Stimulated activated memory B cell treated with anti-CD40 and anti-IgM and Interleukin-4, amounts not matched to agents 10 μg/mL and 1 μg/mL and 100 μg/mL, for 72 hours (primary cell): ENCODE measurements around the gene HS1BP3.

Experiments used
- ATAC-seq: fragments of 150-1000 bp; cut with Tn5 transposase; 2 replicates; pipeline ENCODE4 v1.10.0; 2021
- H3K27ac Mint-ChIP-seq: one replicate; pipeline ENCODE4 v1.8.0; 2022; ENCODE audit warnings: mild to moderate bottlenecking, mixed read lengths
- H3K27me3 Mint-ChIP-seq: one replicate; pipeline ENCODE4 v1.8.0; 2022; ENCODE audit warnings: mixed read lengths
- H3K36me3 Mint-ChIP-seq: one replicate; pipeline ENCODE4 v1.8.0; 2022; ENCODE audit warnings: mixed read lengths
- H3K4me1 Mint-ChIP-seq: one replicate; pipeline ENCODE4 v1.8.0; 2022; ENCODE audit warnings: mixed read lengths
- H3K4me3 Mint-ChIP-seq: one replicate; pipeline ENCODE4 v1.8.0; 2022; ENCODE audit warnings: mild to moderate bottlenecking, moderate library complexity, mixed read lengths
- H3K9me3 Mint-ChIP-seq: one replicate; pipeline ENCODE4 v1.8.0; 2022; ENCODE audit warnings: mixed read lengths

HS1BP3 gene, protein sequence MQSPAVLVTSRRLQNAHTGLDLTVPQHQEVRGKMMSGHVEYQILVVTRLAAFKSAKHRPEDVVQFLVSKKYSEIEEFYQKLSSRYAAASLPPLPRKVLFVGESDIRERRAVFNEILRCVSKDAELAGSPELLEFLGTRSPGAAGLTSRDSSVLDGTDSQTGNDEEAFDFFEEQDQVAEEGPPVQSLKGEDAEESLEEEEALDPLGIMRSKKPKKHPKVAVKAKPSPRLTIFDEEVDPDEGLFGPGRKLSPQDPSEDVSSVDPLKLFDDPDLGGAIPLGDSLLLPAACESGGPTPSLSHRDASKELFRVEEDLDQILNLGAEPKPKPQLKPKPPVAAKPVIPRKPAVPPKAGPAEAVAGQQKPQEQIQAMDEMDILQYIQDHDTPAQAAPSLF

DNA sequence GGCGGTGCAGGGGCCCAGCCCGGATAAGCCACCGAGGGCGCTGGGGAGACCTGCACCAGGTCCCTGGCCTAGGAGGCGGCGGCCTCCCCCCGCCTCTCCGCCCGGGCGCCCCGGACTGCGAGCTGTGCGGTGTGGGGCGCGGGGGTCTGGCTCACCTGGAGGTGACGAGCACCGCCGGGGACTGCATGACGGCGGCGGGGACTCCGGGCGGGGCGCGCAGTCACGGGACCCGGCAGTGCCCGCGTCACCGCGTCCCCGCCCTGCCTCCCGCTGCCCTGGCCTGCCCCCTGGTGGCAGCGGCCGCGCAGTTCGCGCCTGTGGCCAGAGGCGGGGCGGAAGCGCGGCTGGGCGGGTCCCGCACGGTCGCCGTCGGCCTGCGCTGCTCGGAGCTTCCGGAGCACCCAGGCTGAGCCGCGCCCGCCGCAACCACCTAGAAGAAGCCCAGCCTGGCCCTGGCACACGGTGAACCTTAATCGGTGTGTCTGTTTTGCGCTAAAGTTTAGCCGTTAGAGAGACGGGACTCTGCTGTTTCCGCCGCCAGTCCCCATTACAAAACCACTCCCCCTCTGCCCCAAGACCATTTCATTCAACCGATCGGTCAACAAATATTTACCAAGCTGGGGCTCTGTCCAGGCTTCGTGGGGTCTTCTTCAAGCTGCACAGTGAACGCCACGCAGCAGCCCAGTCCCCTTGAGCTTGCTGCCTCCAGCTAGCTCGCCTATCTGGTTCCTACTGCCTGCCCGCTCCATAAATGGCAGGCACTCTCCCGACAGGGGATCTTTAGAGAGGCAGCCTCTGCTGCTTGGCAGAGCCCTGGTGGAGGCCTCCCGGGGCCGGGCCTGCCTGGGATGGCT, at the start of gene HS1BP3:
HS1BP3 (minus strand) TSS at position 222 of the 854 bp plus-strand sequence; CDS start at position 187, 35 bp downstream.
- Mint-ChIP-seq H3K27me3 (no peaks in the 10 kb centered on the region), H3K9me3 (no peaks in the 10 kb centered on the region), H3K4me3 (peak within 1 kb of the TSS; percentile 90), H3K4me1 (peaks cover 43% of the 10 kb centered on the region), H3K27ac (peak within 1 kb of the TSS; percentile 83), H3K36me3 (peaks cover 3% of the 10 kb centered on the region)
- peak; percentile 98 for ATAC-seq

DNA sequence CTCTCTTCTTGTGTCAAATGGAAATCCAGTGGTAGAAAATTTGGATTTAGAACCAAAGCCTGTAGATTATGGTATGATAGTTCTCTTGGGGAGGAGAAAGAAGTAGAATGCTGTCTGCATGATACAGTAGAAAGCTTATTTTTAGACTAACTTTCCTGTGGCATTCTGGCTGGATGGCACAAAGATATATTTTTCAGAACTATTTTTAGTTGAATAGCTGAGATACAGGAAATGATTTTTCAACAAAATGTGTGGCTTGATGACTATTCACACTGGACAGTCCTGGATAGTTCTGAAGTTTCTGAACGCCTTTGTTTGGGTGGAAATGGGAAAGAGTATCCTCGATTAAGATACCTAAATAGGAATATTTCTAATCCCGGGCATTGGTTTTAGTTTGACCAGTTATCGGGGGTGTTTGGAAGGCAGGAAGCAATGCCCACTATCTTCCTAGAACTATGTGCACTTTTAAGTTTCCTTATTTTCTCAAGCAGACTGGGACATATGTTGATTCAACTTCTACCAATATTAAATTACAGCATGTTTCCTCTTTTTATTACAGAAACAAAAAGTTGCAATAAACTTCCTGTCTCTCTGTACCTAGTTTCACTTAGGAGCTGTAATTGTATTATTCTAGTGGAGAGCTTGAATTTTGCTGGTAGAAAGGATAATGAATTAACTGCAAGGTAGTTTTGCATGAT, 48.2 kb upstream of the HS1BP3 start:
- Mint-ChIP-seq H3K9me3 (no peaks in the 10 kb centered on the region), H3K36me3 (peaks cover 38% of the 10 kb centered on the region), H3K27ac (peak overlapping the region; percentile 71), H3K4me3 (no peak overlapping the region), H3K4me1 (peaks cover 43% of the 10 kb centered on the region), H3K27me3 (no peaks in the 10 kb centered on the region)
- no peak for ATAC-seq

DNA sequence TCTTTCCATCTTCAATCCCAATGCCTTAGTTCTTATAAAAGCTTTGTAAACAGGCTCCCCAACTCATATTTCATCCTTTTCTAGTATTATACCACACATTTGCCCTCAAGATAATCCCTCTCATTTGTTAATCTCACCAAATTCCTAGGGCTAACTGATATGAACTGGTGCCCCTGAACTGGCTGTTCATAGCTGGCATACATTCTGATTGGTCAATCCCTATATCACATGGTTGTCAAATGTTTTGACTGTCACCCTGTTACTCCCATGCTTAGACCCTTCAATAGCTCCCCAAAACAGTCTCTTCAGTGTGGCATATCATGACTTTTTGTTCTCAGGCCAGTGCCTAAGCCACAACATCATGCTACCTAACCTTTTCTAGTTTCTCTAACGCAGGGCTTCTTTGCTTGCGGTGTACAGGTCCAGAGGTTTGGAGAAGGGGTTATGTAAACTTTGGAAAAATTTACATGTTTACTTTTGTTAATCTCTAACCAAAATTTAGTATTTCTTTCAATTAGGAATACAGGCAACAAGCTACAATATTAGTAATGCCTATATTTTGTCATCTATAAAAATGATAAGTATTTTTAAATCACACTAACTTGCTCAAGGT, 46.5 kb upstream of the HS1BP3 start:
- Mint-ChIP-seq H3K9me3 (no peaks in the 10 kb centered on the region), H3K27ac (no peak overlapping the region), H3K4me3 (no peak overlapping the region)

DNA sequence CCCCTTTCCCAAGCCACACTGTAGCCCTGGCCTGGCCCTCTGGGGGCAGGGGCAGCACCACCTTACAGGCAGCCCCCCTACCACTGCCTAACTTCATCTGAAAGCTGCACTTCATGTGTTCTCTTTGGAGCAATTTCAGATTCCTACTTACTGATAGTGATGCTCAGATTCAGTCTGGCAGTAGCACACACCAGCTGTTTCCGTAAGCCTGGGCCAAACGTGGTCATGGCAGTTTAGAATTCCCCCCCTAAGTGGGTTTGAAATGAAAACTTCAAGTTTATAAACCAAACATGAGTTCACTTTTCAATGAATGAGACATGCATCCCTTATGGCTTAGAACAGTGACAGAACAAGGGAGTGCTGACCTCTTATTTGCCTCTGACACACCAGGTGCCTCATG, 45.5 kb upstream of the HS1BP3 start:
- no peaks in the 10 kb centered on the region for H3K9me3 Mint-ChIP-seq
- ATAC-seq = no peak
- no peak overlapping the region for H3K4me3 Mint-ChIP-seq
- no peak overlapping the region for H3K27ac Mint-ChIP-seq
- H3K4me1 Mint-ChIP-seq = peaks cover 49% of the 10 kb centered on the region
- no peaks in the 10 kb centered on the region for H3K27me3 Mint-ChIP-seq
- peaks cover 23% of the 10 kb centered on the region for H3K36me3 Mint-ChIP-seq

More for the DNA sequence above, 46.5 kb upstream of the HS1BP3 start:
- Mint-ChIP-seq H3K4me1 (peaks cover 49% of the 10 kb centered on the region), H3K27me3 (no peaks in the 10 kb centered on the region), H3K36me3 (peaks cover 27% of the 10 kb centered on the region)
- no peak for ATAC-seq

DNA sequence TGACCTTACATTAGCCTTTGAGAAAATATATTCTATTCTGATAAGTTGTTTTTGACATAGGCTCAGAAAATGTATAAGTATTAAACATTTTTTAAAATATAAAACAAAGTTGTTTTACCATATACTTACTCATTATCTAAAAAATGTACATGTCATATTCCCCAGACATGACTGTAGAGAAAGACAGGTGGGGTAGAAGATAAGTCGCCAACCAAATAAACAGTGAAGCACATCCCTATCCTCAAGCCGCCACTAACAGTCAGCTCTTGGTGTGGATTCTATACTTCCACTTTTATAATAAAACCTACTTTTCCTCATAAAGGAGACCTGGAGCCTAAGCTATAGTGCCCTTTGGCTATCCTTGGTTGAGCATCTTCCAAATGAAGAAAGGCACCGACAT, 42.4 kb upstream of the HS1BP3 start:
- H3K27me3 Mint-ChIP-seq = no peaks in the 10 kb centered on the region
- H3K27ac Mint-ChIP-seq = no peak overlapping the region
- H3K9me3 Mint-ChIP-seq = no peaks in the 10 kb centered on the region
- no peak for ATAC-seq
- no peak overlapping the region for H3K4me3 Mint-ChIP-seq
- peaks cover 40% of the 10 kb centered on the region for H3K36me3 Mint-ChIP-seq
- peaks cover 35% of the 10 kb centered on the region for H3K4me1 Mint-ChIP-seq

DNA sequence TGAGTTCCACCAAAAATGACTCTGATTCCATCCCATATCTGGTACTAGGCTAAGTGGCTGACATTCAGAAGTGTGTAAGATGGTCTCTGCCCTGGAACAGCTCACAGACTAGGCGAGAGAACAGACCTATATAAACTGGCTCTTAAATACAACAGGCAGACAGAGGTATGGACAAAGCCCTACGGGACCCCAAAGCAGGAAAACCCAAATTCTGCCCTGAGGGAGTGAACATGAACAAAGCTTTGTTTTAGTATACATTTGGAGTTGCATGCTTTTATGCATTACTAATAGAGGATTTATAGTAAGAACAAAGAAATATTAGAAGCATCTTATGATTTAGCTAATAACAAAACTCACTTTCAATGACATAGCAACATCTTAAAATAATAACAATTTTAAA, 41.2 kb upstream of the HS1BP3 start:
- Mint-ChIP-seq H3K4me3 (no peak overlapping the region), H3K27me3 (no peaks in the 10 kb centered on the region), H3K36me3 (peaks cover 46% of the 10 kb centered on the region), H3K27ac (no peak overlapping the region), H3K9me3 (no peaks in the 10 kb centered on the region), H3K4me1 (peaks cover 32% of the 10 kb centered on the region)
- ATAC-seq = no peak

DNA sequence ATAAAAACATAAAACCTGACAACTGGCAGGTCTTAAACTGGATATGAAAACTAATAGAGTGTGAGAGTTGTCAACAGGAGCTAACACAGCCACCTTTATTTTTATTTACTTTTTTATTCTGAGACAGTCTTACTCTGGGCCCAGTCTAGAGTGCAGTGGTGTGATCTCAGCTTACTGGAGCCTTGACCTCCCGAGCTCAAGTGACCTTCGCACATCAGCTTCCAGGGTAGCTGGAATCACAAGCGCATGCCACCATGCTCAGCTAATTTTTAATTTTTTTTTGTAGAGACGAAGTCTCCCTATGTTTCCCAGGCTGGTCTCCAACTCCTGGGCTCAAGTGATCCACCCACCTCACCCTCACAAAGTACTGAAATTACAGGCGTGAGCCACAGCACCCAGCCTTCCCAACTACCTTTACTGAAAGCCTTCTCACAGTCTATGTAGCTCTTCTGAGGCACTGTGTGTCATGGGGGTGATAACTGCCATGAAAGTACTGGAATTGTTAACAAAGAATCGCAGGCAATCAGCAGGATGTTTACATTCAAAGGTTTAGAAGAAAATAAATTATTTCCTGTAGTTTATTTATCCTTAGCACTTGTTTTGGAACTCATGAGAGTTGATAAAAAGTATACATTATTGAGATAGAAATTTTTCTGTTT, 40.3 kb upstream of the HS1BP3 start:
- Mint-ChIP-seq H3K27ac (no peak overlapping the region), H3K36me3 (peaks cover 49% of the 10 kb centered on the region), H3K27me3 (no peaks in the 10 kb centered on the region), H3K4me3 (no peak overlapping the region), H3K4me1 (peaks cover 27% of the 10 kb centered on the region), H3K9me3 (no peaks in the 10 kb centered on the region)
- no peak for ATAC-seq

DNA sequence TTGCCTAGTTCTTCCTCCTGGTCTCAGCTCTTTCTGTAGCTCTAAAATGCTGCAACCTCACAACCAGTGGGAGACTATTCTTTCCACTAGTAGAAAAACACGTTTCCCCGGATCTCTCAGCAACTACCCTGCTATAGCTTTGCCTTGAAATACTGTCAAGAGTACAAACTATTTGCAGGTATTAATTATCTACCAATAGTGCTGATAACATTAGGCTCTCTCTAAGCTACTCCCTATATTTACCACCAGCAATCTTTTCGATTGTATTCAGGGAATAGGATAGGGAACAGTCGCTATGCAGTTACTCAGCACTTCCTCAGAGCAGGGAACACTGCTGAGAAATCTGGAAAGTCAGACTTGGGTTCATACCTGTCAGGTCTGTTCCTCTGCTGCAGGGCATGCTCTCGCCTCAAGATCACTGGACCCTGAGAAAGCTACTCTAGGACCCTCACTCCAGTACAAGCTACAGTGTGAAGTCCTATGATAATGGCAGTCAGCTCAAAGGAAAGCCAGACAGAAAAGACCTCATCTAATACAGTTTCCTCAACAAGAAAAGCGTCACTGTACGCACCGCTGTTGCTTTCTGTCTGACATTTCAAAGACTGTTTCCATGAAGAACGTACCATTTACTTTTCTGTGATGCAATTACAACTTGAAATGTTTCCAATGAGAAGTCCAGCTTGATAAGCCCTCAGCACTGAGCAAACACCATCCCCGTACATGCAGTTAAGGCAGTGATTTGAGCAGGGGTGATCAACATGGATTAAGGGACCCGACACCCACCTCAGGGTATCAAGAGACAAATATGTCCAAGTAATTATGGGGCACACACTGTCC, 38.7 kb upstream of the HS1BP3 start:
- peaks cover 53% of the 10 kb centered on the region for H3K36me3 Mint-ChIP-seq
- ATAC-seq = no peak
- no peaks in the 10 kb centered on the region for H3K9me3 Mint-ChIP-seq
- no peak overlapping the region for H3K27ac Mint-ChIP-seq
- no peaks in the 10 kb centered on the region for H3K27me3 Mint-ChIP-seq
- H3K4me3 Mint-ChIP-seq = no peak overlapping the region
- peaks cover 12% of the 10 kb centered on the region for H3K4me1 Mint-ChIP-seq

DNA sequence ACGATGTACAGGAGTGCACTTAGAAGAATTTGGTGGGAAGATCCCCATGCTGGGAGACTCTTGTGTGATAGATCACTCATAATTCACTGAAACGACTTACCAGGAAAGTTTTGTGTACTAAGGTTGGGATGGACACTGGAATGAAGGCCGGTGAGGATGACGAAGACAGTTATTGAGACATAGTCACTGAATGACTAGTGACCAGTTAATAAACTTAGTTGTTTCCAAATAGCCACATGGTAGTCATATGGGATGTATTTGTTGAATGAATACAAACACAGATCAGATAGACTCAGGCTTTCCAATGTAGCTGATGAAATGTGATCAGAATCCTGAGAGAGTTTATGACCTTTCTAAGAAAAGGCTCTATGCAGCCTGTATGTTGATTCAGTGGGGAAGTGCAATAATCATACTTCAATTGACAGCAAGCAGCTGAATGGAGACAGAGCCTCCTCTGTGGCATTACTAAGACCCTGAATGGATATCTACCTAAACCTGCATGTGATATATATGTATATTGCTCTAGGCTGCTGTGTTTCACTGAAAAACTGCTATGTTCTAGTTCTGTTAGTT, 36.4 kb upstream of the HS1BP3 start:
- ATAC-seq = no peak
- H3K27ac Mint-ChIP-seq = peak overlapping the region; percentile 20
- H3K9me3 Mint-ChIP-seq = no peaks in the 10 kb centered on the region
- peaks cover 2% of the 10 kb centered on the region for H3K4me1 Mint-ChIP-seq
- H3K36me3 Mint-ChIP-seq = peaks cover 63% of the 10 kb centered on the region
- H3K4me3 Mint-ChIP-seq = no peak overlapping the region
- no peaks in the 10 kb centered on the region for H3K27me3 Mint-ChIP-seq

DNA sequence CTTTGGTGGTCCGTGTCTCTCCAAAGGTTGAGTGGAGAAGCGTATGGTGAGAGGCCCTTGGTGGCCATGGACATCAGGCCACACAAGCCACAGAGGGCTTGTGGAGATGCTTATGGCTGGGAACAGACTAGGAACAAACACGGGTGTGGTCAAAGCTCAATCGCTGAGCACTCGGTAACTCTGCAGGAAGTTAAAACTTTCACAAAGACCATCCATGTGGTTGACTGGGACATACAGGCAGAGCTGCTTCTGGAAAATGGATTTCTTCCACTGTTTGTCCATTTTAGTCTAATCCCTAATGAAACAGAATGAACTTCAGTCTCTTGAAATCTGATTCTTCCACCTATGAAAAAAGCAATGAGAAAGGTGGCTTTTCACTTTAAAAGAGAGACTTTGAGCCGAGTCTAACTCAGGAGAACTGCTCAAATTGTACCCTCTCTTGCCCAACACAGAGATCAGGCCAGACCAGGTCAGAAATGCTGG, 33.7 kb upstream of the HS1BP3 start:
- Mint-ChIP-seq H3K27ac (peak overlapping the region; percentile 68), H3K9me3 (no peaks in the 10 kb centered on the region), H3K4me1 (peaks cover 9% of the 10 kb centered on the region), H3K27me3 (no peaks in the 10 kb centered on the region), H3K36me3 (peaks cover 52% of the 10 kb centered on the region), H3K4me3 (no peak overlapping the region)
- no peak for ATAC-seq

DNA sequence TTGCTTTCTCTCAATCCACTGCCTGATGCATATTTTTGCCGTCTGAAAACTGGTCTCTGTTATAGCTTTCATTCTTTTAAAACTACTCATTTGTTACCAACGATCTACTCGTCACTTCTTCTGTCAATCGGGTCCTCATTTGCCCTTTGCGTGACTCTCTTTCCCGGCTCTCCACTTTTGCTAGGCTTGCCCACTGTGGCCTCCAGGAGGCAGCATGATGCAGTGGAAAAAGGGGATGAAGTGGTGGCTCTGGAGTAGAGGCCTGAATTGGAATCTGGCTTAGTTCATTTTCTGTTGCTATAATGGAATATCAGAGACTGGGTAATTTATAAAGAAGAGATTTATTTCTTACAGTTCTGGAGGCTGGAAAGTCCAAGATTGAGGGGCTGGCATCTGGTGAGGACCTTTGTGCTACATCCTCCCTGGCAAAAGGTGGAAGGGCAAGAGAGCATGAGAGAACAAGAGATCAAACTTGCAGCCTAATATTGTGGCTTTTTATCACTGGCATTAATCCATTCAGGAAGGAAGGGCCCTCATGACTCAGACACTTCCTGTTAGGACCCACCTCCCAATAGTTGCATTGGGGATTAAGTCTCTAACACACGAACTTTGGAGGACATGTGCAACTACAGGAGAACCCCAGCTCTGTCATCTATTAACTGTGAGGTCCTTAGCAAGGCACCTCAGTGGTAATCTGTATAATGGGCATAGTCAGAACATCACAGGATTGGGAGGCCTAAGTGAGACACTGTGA, 31.4 kb upstream of the HS1BP3 start:
- H3K9me3 Mint-ChIP-seq = no peaks in the 10 kb centered on the region
- H3K27ac Mint-ChIP-seq = peak overlapping the region; percentile 68
- peaks cover 23% of the 10 kb centered on the region for H3K4me1 Mint-ChIP-seq
- ATAC-seq = no peak
- H3K36me3 Mint-ChIP-seq = peaks cover 35% of the 10 kb centered on the region
- H3K4me3 Mint-ChIP-seq = no peak overlapping the region
- H3K27me3 Mint-ChIP-seq = no peaks in the 10 kb centered on the region

DNA sequence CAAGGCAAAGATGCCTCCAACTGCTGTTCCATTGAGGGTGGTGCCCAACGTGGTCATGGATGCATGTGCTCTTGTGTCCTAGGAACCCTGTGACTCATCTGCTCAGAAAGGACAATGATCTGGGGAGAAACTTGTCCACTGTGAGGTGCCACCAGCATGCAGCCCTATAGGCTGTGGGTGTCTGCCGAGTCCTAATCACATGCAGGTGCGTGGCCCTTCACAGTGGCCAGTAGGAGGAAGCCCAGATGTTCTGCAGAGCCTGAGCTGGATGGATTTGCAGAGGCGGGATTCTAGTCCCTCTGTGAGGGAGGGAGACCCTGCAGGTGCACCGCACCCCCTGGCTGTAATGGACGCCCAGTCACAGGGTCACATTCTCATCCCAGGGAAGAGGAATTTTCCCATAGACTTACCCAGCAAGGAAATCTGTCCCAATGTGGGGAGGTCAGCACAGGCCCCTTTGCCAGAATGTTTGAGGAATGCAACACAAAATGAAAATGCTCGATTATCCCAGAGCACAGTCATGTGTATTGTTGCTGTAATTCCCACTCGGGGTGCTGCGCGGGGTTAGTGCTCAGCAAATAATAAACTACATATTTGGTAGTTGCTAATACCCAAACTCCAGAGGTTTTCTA, 30.0 kb upstream of the HS1BP3 start:
- Mint-ChIP-seq H3K4me1 (peaks cover 38% of the 10 kb centered on the region), H3K36me3 (peaks cover 22% of the 10 kb centered on the region), H3K27me3 (no peaks in the 10 kb centered on the region), H3K27ac (peak overlapping the region; percentile 68), H3K4me3 (no peak overlapping the region), H3K9me3 (no peaks in the 10 kb centered on the region)
- no peak for ATAC-seq
